A549 (cell line): ENCODE results near the gene FMO5. TPM values are rescaled to one million over a fixed set of nuclear protein-coding genes. Genes with fewer than 3 reads are reported as not detected.

ENCODE experiments used
- ATAC-seq, 2 experiments: fragments of 200-7000 bp in 1 of 2; fragments of >200 bp in 1 of 2; cut with Nextera tagmentation in 1 of 2; cut with Tn5 transposase in 1 of 2; 3 replicates each; pipeline versions ENCODE4 v1.8.0 to v1.9.1; 2018 to 2020; ENCODE audit warnings: mild to moderate bottlenecking in 1 of 2, moderate library complexity in 1 of 2
- CTCF ChIA-PET: fragments of 300-600 bp; sonication (Branson Sonifier 250); formaldehyde crosslinking; extraction: SDS; loops from one replicate; lab custom pipeline; 2021; ENCODE audit warnings: antibody characterized with exemption, inconsistent platforms; lab: Yijun Ruan, JAX
- POLR2A ChIA-PET: fragments of 350-600 bp; formaldehyde crosslinking; extraction: SDS; loops from one replicate; lab custom pipeline; 2021; ENCODE audit warnings: antibody characterized with exemption, inconsistent platforms; lab: Yijun Ruan, JAX
- DNase-seq, 2 experiments: peaks; one replicate each; pipeline versions ENCODE4 v3.0.0 to v3.0.0-alpha.2; 2011 to 2016; ENCODE audit warnings: low read depth in 1 of 2, low spot score in 1 of 2
- FAIRE-seq: peaks from 2 replicates; lab custom pipeline; 2011; peaks lifted over from hg19 to GRCh38; lab: Jason Lieb, UNC
- H3K27ac ChIP-seq, 2 experiments: fragments of >200 bp; sonication (Bioruptor Twin); formaldehyde crosslinking; 3 replicates each; pipeline ENCODE4 v1.5.1; 2016 to 2017
- H3K4me1 ChIP-seq: fragments of >200 bp; sonication (Bioruptor Twin); formaldehyde crosslinking; 3 replicates; pipeline ENCODE4 v1.6.1; 2016
- H3K4me2 ChIP-seq: fragments of >200 bp; sonication (Bioruptor Twin); formaldehyde crosslinking; 3 replicates; pipeline ENCODE4 v1.6.1; 2016
- H3K4me3 ChIP-seq: fragments of >200 bp; sonication (Bioruptor Twin); formaldehyde crosslinking; 3 replicates; pipeline ENCODE4 v1.5.1; 2016
- H3K9me3 ChIP-seq: fragments of >200 bp; sonication (Bioruptor Twin); formaldehyde crosslinking; 3 replicates; pipeline ENCODE4 v1.6.1; 2016
- BHLHE40 ChIP-seq: IDR thresholded peaks from 2 replicates; pipeline ENCODE4 v1.6.1; 2012; ENCODE audit warnings: low read depth, low read length, inconsistent platforms
- CBX2 ChIP-seq: fragments of 200-600 bp; sonication (generic); IDR thresholded peaks from 2 replicates; pipeline ENCODE4 v1.6.1; 2016; ENCODE audit warnings: low read depth, mild to moderate bottlenecking, borderline replicate concordance
- CBX8 ChIP-seq: fragments of 200-600 bp; sonication (generic); IDR thresholded peaks from 2 replicates; pipeline ENCODE4 v1.6.1; 2016
- EHMT2 ChIP-seq: fragments of 200-600 bp; sonication (generic); IDR thresholded peaks from 2 replicates; pipeline ENCODE4 v1.6.1; 2016; ENCODE audit warnings: antibody characterized with exemption, low read depth, mild to moderate bottlenecking, moderate library complexity
- ESRRA ChIP-seq: fragments of 150-350 bp; IDR thresholded peaks from 2 replicates; pipeline ENCODE4 v1.6.1; 2014; ENCODE audit warnings: mild to moderate bottlenecking, low read length, borderline replicate concordance
- FOSB ChIP-seq: fragments of 250-450 bp; sonication (Bioruptor Pico); IDR thresholded peaks from 2 replicates; pipeline ENCODE4 v1.5.0; 2020; ENCODE audit warnings: mild to moderate bottlenecking, moderate library complexity
- FOSL2 ChIP-seq, 2 experiments: fragments of 450-650 bp in 1 of 2; fragments of >200 bp in 1 of 2; sonication (Bioruptor Twin) in 1 of 2; formaldehyde crosslinking; IDR thresholded peaks; 2 replicates each; pipeline versions ENCODE4 v1.5.0 to v1.6.1; 2016 to 2020; ENCODE audit warnings: mild to moderate bottlenecking in 1 of 2, moderate library complexity in 1 of 2
- FOXS1 ChIP-seq: fragments of 250-450 bp; sonication (Bioruptor Pico); IDR thresholded peaks from 2 replicates; pipeline ENCODE4 v1.5.0; 2020; ENCODE audit warnings: mild to moderate bottlenecking, moderate library complexity
- GATA3 ChIP-seq: IDR thresholded peaks from 2 replicates; pipeline ENCODE4 v1.6.1; 2012; ENCODE audit warnings: borderline replicate concordance
- HEYL ChIP-seq: fragments of 250-450 bp; sonication (Bioruptor Pico); IDR thresholded peaks from 2 replicates; pipeline ENCODE4 v1.8.0; 2021; ENCODE audit warnings: mild to moderate bottlenecking, moderate library complexity
- HOXB13 ChIP-seq: fragments of 250-450 bp; sonication (Bioruptor Pico); IDR thresholded peaks from 2 replicates; pipeline ENCODE4 v1.5.0; 2020; ENCODE audit warnings: low read depth, mild to moderate bottlenecking, moderate library complexity
- HOXB5 ChIP-seq: fragments of 250-450 bp; sonication (Bioruptor Pico); IDR thresholded peaks from 2 replicates; pipeline ENCODE4 v1.5.0; 2020; ENCODE audit warnings: mild to moderate bottlenecking, moderate library complexity
- JUN ChIP-seq, 2 experiments: fragments of >200 bp; sonication (Bioruptor Twin); formaldehyde crosslinking; IDR thresholded peaks; 2 replicates in 1 of 2; 3 replicates in 1 of 2; pipeline ENCODE4 v1.6.1; 2016 to 2017
- KDM1A ChIP-seq: fragments of 200-600 bp; sonication (generic); IDR thresholded peaks from 2 replicates; pipeline ENCODE4 v1.6.1; 2016; ENCODE audit warnings: low read depth, mild to moderate bottlenecking
- KDM5A ChIP-seq: fragments of 200-600 bp; sonication (generic); IDR thresholded peaks from 2 replicates; pipeline ENCODE4 v1.6.1; 2016; ENCODE audit warnings: antibody characterized with exemption, mild to moderate bottlenecking
- MAFK ChIP-seq: fragments of 450-650 bp; IDR thresholded peaks from 2 replicates; pipeline ENCODE4 v1.6.1; 2014; ENCODE audit not compliant: partially characterized antibody
- MYC ChIP-seq: IDR thresholded peaks from 2 replicates; pipeline ENCODE4 v1.6.1; 2012; ENCODE audit warnings: mild to moderate bottlenecking, inconsistent platforms, low read length, improper control_type of control experiment, borderline replicate concordance
- NFE2L2 ChIP-seq: fragments of 150-350 bp; conservative IDR thresholded peaks from 2 replicates; pipeline ENCODE4 v1.6.1; 2014; ENCODE audit warnings: low read length
- PBX3 ChIP-seq: IDR thresholded peaks from 2 replicates; pipeline ENCODE4 v1.6.1; 2012
- PHF8 ChIP-seq: fragments of 200-600 bp; sonication (generic); IDR thresholded peaks from 2 replicates; pipeline ENCODE4 v1.6.1; 2016; ENCODE audit warnings: low read depth, mild to moderate bottlenecking, antibody characterized with exemption, moderate library complexity, borderline replicate concordance
- POLR2A ChIP-seq: IDR thresholded peaks from 2 replicates; pipeline ENCODE4 v1.6.1; 2012; ENCODE audit warnings: mild to moderate bottlenecking, low read length
- POLR2AphosphoS2 ChIP-seq: conservative IDR thresholded peaks from 2 replicates; pipeline ENCODE4 v1.6.1; 2012; ENCODE audit warnings: low read length, improper control_type of control experiment, inconsistent platforms
- RCOR1 ChIP-seq: fragments of 150-350 bp; IDR thresholded peaks from 2 replicates; pipeline ENCODE4 v1.6.1; 2014; ENCODE audit warnings: antibody characterized with exemption, low read length, low read depth
- REST ChIP-seq: fragments of 200-600 bp; sonication (generic); IDR thresholded peaks from 2 replicates; pipeline ENCODE4 v1.6.1; 2016; ENCODE audit warnings: antibody characterized with exemption, mild to moderate bottlenecking, moderate library complexity
- RNF2 ChIP-seq: fragments of 200-600 bp; sonication (generic); IDR thresholded peaks from 2 replicates; pipeline ENCODE4 v1.6.1; 2016; ENCODE audit warnings: low read depth, mild to moderate bottlenecking, antibody characterized with exemption, moderate library complexity, borderline replicate concordance
- SREBF2 ChIP-seq: fragments of 450-650 bp; IDR thresholded peaks from 2 replicates; pipeline ENCODE4 v1.6.1; 2014; ENCODE audit warnings: mild to moderate bottlenecking, moderate library complexity
- TP53 ChIP-seq: fragments of 250-450 bp; sonication (Bioruptor Pico); IDR thresholded peaks from 2 replicates; pipeline ENCODE4 v1.5.0; 2021; ENCODE audit warnings: mild to moderate bottlenecking, moderate library complexity
- USF2 ChIP-seq: fragments of 450-650 bp; IDR thresholded peaks from 2 replicates; pipeline ENCODE4 v1.6.1; 2014; ENCODE audit warnings: antibody characterized with exemption
- ZC3H11A ChIP-seq: fragments of 450-650 bp; IDR thresholded peaks from 2 replicates; pipeline ENCODE4 v1.6.1; 2014; ENCODE audit warnings: antibody characterized with exemption, mild to moderate bottlenecking
- ZFP36 ChIP-seq: fragments of 450-650 bp; IDR thresholded peaks from 2 replicates; pipeline ENCODE4 v1.6.1; 2014; ENCODE audit warnings: borderline replicate concordance; ENCODE audit not compliant: partially characterized antibody
- ZNF302 ChIP-seq: fragments of 250-450 bp; sonication (Bioruptor Pico); IDR thresholded peaks from 2 replicates; pipeline ENCODE4 v1.9.0; 2021; ENCODE audit warnings: inconsistent platforms, mild to moderate bottlenecking, moderate library complexity
- ZSCAN20 ChIP-seq: fragments of 250-450 bp; sonication (Bioruptor Pico); IDR thresholded peaks from 2 replicates; pipeline ENCODE4 v1.8.0; 2022; ENCODE audit warnings: mild to moderate bottlenecking, moderate library complexity
- WGBS: methylation state at CpG from one replicate; pipeline ENCODE4 v1.1.6; 2017; ENCODE audit errors: missing lambda C conversion rate; 5-methylcytosine and 5-hydroxymethylcytosine counted together
- polyA plus RNA-seq, 4 experiments: library from polyadenylated mRNA; depleted of rRNA in 3 of 4; stranded (reverse); fragments of >200 nt; fragmentation: RNase III in 1 of 4; extraction: RNeasy Plus Mini Kit Qiagen cat#74134 plus additional on column Dnase treatment in 1 of 4; gene quantifications; 2 replicates in 3 of 4; 3 replicates in 1 of 4; pipeline ENCODE4 v1.2.3, GENCODE V29; 2011 to 2017

The FMO5 gene
- polyA plus RNA-seq, 2 of the 4 experiments (the other 2 are of a cell fraction): 0.37 to 3.4 TPM

- ChIA-PET CTCF (interaction anchor here (1.3 to 5.1 kb wide), 5 partner anchors 8 to 621 kb away, joined by 3 to 24 read pairs (median 18); partner anchors contain the start of gene CHD1L), POLR2A (no interaction called here)
- TF ChIP-seq RNF2 (no peak), POLR2A (no peak), MAFK (no peak), TP53 (no peak), JUN (IDR thresholded peaks at IDR 0.05) (no peak), PBX3 (no peak), KDM1A (no peak), ZFP36 (no peak), POLR2AphosphoS2 (no peak), NFE2L2 (no peak), ZNF302 (CRISPR knock-in tag) (no peak), HOXB13 (CRISPR knock-in tag) (no peak), REST (no peak; the same call in 1 of the 2 replicates), ZSCAN20 (CRISPR knock-in tag) (no peak), BHLHE40 (no peak), CBX8 (no peak), FOSB (CRISPR knock-in tag) (no peak)
- ATAC-seq (no peak), DNase-seq (no peak), FAIRE-seq (no peak)
- 49% methylated on average over 3 of the region's 3 CpGs for WGBS
- Histone ChIP-seq H3K4me2 (no peak overlapping the region), H3K27ac (no peak overlapping the region), H3K4me1 (peaks cover 13% of the 10 kb centered on the region), H3K9me3 (no peaks in the 10 kb centered on the region), H3K4me3 (no peak overlapping the region)
Measured at GRCh38 chr1:147272042-147272441, 46.9 kb upstream of the FMO5 start.

GRCh38 chr1:147270721-147271120 lies 45.6 kb upstream of the FMO5 start:
- POLR2A ChIA-PET: no interaction called here
- no peak overlapping the region for H3K4me3 ChIP-seq
- CTCF ChIA-PET: interaction anchor here (1.1 kb wide), 1 partner anchor 10 kb away, joined by 4 read pairs; no protein-coding TSS in a partner anchor
- peaks cover 13% of the 10 kb centered on the region for H3K4me1 ChIP-seq
- H3K4me2 ChIP-seq: no peak overlapping the region
- no peak for ATAC-seq
- TF ChIP-seq FOXS1 (CRISPR knock-in tag): no peak
- no peak for TF ChIP-seq EHMT2
- no peak for TF ChIP-seq SREBF2
- TF ChIP-seq HEYL (CRISPR knock-in tag): no peak
- no peak for TF ChIP-seq USF2
- TF ChIP-seq MYC: no peak
- TF ChIP-seq ZC3H11A: no peak
- TF ChIP-seq RCOR1: no peak
- TF ChIP-seq ESRRA: no peak
- TF ChIP-seq GATA3: no peak
- TF ChIP-seq PHF8: no peak
- TF ChIP-seq FOSL2 (IDR thresholded peaks at IDR 0.05): no peak
- no peak for TF ChIP-seq FOSL2 (CRISPR knock-in tag; IDR thresholded peaks at IDR 0.05)
- no peak for TF ChIP-seq HOXB13 (CRISPR knock-in tag)
- no peak for TF ChIP-seq TP53
- TF ChIP-seq CBX2: no peak
- no peak for TF ChIP-seq MAFK
- TF ChIP-seq KDM5A: no peak
- no peak for TF ChIP-seq HOXB5 (CRISPR knock-in tag)
- no peak for DNase-seq
- no peak for FAIRE-seq
- no peaks in the 10 kb centered on the region for H3K9me3 ChIP-seq
- no peak overlapping the region for H3K27ac ChIP-seq
- 67% methylated on average over 2 of the region's 2 CpGs for WGBS
